ENCODE results near the gene STOX1.
"Not testable (repeated sequence)": the region's sequence is repeated elsewhere in the genome, so short reads cannot be mapped to it uniquely, and the experiment has no call there.

Gene STOX1

GRCh38 chr10:68897336-68897741 lies 70.0 kb downstream of the STOX1 start:
- DNase-seq: peak; percentile 56

- no peak for DNase-seq
These were observed 71.9 kb downstream of the STOX1 start for GRCh38 chr10:68899186-68899745.

DNA sequence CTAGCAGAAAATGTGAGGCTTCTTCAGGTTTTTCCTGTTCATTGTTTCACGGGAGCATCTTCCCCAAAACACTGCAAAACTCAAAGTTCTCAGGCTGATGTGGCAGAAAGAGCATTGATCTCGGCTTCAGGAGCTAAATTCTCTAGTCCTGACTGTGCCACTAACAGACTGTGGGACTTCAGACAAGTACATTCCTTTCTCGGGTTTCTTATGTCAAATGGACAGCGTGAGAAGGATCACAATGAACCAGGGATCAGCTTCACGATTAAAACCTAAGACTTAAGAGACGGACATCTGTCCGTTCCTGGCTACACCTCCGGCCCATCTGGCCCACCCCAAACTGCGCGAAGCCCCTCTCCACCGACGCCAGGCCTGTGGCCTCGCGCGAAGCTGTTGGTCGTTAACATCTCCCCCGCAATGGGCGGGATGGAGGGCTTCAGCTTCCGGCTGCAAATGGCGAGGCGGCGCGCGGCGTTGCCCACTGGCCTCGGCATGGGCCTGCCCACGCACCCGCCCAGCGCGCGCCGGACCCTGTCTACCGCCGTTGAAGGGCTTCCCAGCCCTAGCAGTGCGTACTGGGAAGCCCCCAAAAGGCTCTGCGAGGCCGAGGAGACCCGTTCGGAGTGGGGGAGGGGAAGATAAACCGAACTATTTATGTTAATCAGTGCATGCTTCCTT lies 73.2 kb downstream of the STOX1 start:
- no peak for DNase-seq

- peak; percentile 99 for DNase-seq
These were observed 74.0 kb downstream of the STOX1 start, which contains the start of gene DDX50 for GRCh38 chr10:68901105-68901927. Gene DDX50, plus strand, starts transcription at chr10:68901315. Its CDS starts 70 bp downstream, at chr10:68901385.

DNA sequence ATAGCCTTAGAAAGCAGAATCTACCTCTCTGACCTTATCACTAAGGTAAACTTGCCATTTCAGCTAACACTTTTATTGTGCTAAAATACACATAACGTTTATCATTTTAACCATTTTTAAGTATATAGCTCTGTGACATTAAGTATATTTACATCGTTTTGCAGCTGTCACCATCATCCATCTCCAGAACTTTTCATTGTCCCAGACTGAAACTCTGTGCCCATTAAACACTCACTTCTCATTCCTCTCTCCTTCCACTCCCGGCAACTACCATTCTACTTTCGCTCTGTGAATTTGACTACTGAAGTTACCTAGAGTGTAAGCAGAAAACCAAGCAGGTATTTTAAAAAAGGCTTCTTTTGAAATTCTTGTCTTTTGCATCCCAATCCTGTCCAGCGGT lies 75.1 kb downstream of the STOX1 start:
- no peak for DNase-seq

DNA sequence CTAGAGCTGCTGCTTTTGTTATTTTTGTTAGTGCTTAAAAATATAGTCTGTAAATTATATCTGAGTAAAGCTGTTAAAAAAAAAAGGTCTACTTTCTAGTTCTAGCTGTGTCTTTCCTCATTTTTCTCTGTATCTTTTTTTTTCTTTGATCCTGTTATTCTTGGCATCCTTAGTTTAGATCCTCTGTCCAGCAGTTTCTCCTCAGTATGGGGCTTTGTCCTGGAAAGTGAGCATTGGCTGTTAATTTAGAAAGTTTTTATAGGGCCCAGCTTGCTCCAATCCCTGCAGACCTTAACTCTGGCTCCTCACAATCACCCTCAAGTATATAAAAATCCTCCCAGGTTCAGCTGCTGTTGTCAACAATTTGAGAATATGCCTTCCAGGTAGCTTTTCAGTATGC lies 97.3 kb downstream of the STOX1 start:
- DNase-seq: no peak

- DNase-seq: no peak
These were observed 98.2 kb downstream of the STOX1 start for GRCh38 chr10:68925489-68925888.

DNA sequence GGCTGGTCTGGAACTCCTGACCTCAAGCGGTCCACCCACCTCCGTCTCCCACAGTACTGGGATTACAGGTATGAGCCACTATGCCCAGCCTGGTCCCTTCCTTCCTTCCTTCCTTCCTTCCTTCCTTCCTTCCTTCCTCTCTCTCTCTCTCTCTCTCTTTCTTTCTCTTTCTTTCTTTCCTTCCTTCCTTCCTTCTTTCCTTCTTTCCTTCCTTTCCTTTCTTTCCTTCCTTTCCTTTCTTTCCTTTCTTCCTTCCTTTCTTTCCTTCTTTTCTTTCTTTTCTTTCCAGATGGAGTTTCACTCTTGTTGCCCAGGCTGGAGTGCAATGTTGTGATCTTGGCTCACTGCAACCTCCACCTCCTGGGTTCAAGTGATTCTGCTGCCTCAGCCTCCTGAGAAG lies 101.8 kb downstream of the STOX1 start:
- DNase-seq: not testable (repeated sequence)

DNA sequence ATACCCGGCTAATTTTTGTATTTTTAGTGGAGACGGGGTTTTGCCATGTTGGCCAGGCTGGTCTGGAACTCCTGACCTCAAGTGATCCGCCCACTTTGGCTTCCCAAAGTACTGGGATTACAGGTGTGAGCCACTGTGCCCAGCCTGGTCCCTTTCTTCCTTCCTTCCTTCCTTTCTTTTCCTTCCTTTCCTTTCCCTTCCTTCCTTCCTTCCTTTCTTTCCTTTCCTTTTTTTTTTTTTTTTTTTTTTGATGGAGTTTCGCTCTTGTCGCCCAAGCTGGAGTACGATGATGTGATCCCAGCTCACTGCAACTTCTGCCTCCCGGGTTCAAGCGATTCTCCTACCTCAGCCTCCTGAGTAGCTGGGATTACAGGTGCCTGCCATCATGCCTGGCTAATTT lies 102.6 kb downstream of the STOX1 start:
- DNase-seq: not testable (repeated sequence)

- DNase-seq: not testable (repeated sequence)
These were observed 105.5 kb downstream of the STOX1 start for GRCh38 chr10:68932860-68933259.

DNA sequence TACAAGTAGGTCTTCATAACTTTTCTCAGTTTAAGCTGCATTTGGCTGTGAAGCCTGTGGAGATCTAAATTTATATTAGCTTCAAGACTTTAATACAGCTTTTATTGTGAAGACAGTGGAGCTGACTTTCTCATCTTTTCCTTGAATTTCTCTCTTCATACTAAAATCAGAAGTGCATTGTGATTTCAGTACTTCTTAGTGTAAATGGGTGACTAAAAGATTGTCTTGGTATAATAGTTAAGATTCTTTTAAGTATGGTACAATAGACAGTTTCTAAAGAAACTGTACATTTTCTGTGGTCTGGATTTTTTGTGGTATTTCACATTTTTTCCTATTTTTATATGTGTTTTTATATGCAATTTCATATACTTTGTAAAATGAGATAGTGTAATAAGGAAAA lies 107.7 kb downstream of the STOX1 start:
- no peak for DNase-seq

DNA sequence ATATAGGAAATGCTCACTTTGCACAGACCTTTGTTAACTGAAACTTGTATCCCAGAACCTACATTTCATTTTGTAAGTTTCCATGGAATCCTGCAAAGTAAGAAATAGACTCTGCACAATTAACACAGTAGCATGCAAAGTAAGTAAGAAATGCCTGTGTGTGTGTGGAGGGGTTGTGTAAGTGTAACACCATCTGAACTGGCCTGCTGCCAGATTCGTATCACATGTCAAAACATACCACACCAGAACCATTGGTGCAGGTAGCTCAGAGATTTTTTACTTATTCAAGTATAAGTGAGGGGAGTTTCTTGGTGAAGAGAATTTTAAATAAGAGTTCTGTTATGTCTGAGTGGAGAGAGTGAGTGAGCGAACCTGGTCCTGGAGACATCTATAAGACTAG lies 110.8 kb downstream of the STOX1 start:
- no peak for DNase-seq

DNA sequence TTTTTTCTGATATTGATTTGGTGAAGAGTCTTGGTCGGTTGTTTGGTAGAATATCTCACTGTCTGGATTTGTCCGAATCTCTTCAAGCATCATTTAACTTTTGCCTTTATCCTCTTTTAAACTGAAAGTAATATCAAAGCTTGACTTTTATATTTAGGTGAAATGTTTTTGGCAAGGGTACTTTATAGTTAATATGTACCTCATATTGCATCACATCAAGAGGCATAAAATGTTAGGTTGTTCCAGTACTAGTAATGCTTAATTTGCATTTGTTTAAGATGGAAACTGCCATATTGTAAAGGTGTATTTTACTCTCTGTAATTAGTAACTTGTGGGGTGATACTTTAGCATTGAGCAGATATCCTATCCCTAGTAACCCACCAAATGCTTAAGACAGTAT lies 111.6 kb downstream of the STOX1 start:
- no peak for DNase-seq

GRCh38 chr10:68940917-68941316 lies 113.6 kb downstream of the STOX1 start:
- DNase-seq: not testable (repeated sequence)
